Natural killer cell (primary cell): ENCODE results near the gene NCMAP. TPM values are rescaled to one million over a fixed set of nuclear protein-coding genes. Genes with fewer than 3 reads are reported as not detected.

ENCODE experiments used
- ATAC-seq, 3 donors: fragments of 150-1000 bp in 2 of 3; fragments of 200-7000 bp in 1 of 3; cut with Tn5 transposase; 1 replicate in 1 of 3; 2 replicates in 2 of 3; pipeline ENCODE4 v1.10.0; 2021; ENCODE audit warnings: mild to moderate bottlenecking in 2 of 3, moderate library complexity in 2 of 3
- DNase-seq, 2 donors: peaks; one replicate each; pipeline versions ENCODE4 v3.0.0 to v3.0.0-alpha.2; 2013 to 2021; ENCODE audit warnings: mixed read lengths in 1 of 2
- H3K27ac ChIP-seq: one replicate; pipeline ENCODE4 v1.5.1; 2013; ENCODE audit warnings: mild to moderate bottlenecking, low read length
- H3K27me3 ChIP-seq: one replicate; pipeline ENCODE4 v1.6.1; 2013; ENCODE audit warnings: low read length; ENCODE audit not compliant: control insufficient read depth, insufficient read depth
- H3K36me3 ChIP-seq: one replicate; pipeline ENCODE4 v1.6.1; 2013; ENCODE audit warnings: low read length; ENCODE audit not compliant: control insufficient read depth, insufficient read depth
- H3K4me1 ChIP-seq: one replicate; pipeline ENCODE4 v1.6.1; 2013; ENCODE audit warnings: low read length; ENCODE audit not compliant: control insufficient read depth, insufficient read depth
- H3K4me3 ChIP-seq: one replicate; pipeline ENCODE4 v1.5.1; 2013; ENCODE audit warnings: low read length
- H3K9me3 ChIP-seq: one replicate; pipeline ENCODE4 v1.6.1; 2013; ENCODE audit warnings: low read length; ENCODE audit not compliant: control insufficient read depth, insufficient read depth
- H3K27ac Mint-ChIP-seq, 2 donors: one replicate each; pipeline ENCODE4 v1.8.0; 2022; ENCODE audit warnings: mild to moderate bottlenecking in 2 of 2, mixed read lengths in 2 of 2, moderate library complexity in 1 of 2
- H3K27me3 Mint-ChIP-seq, 2 donors: one replicate each; pipeline ENCODE4 v1.8.0; 2022; ENCODE audit warnings: low read depth in 2 of 2, mixed read lengths in 2 of 2
- H3K36me3 Mint-ChIP-seq: one replicate; pipeline ENCODE4 v1.8.0; 2022; ENCODE audit warnings: mixed read lengths
- H3K4me1 Mint-ChIP-seq, 2 donors: one replicate each; pipeline ENCODE4 v1.8.0; 2022; ENCODE audit warnings: mixed read lengths in 2 of 2
- H3K4me3 Mint-ChIP-seq: one replicate; pipeline ENCODE4 v1.8.0; 2022; ENCODE audit warnings: mild to moderate bottlenecking, moderate library complexity, mixed read lengths
- H3K9me3 Mint-ChIP-seq, 2 donors: one replicate each; pipeline ENCODE4 v1.8.0; 2022; ENCODE audit warnings: mixed read lengths in 2 of 2
- CTCF ChIP-seq: fragments of 200-600 bp; IDR thresholded peaks from one replicate; pipeline ENCODE4 v1.8.0; 2022; ENCODE audit warnings: antibody characterized with exemption
- WGBS: methylation state at CpG from one replicate; pipeline ENCODE4 v1.1.7; 2013; ENCODE audit warnings: missing lambda C conversion rate; ENCODE audit not compliant: insufficient coverage; 5-methylcytosine and 5-hydroxymethylcytosine counted together
- intact Hi-C: fragments of 100-400 bp; cut with micrococcal nuclease; formaldehyde crosslinking; loops from one replicate; pipeline ENCODE4 v1.14.2; 2022
- total RNA-seq, 4 donors: library from RNA; stranded (reverse); fragments of 120-200 nt in 1 of 4; gene quantifications; one replicate each; pipeline versions ENCODE4 v1.2.3 to v1.2.4, GENCODE V29; 2013 to 2022

NCMAP gene
- total RNA-seq, 3 donors from 2014 or later (not counting 1 experiment from before 2014, with no cell fraction given): not detected

- H3K36me3 Mint-ChIP-seq: no peaks in the 10 kb centered on the region
- TF ChIP-seq CTCF: no peak
- no peak for DNase-seq
- Histone ChIP-seq H3K27me3 (no peaks in the 10 kb centered on the region), H3K27ac (no peak overlapping the region), H3K4me3 (no peak overlapping the region), H3K36me3 (no peaks in the 10 kb centered on the region), H3K9me3 (no peaks in the 10 kb centered on the region), H3K4me1 (peaks cover 19% of the 10 kb centered on the region)
- H3K27ac Mint-ChIP-seq: no peak overlapping the region
- 99% methylated on average over 7 of the region's 7 CpGs for WGBS
- H3K4me1 Mint-ChIP-seq: peaks cover 30 to 33% of the 10 kb centered on the region in 2 donors
- H3K9me3 Mint-ChIP-seq: no peaks in the 10 kb centered on the region
- H3K4me3 Mint-ChIP-seq: peak overlapping the region; percentile 97
- ATAC-seq: no peak
- intact Hi-C loops: loop anchor here (5.0 kb wide), 1 partner anchor 223 kb away; the partner anchor contains the start of gene NIPAL3
- peaks cover 0 to 6% of the 10 kb centered on the region in 2 donors for H3K27me3 Mint-ChIP-seq
These were observed 84.4 kb downstream of the NCMAP start for GRCh38 chr1:24640288-24640687.

- H3K4me1 ChIP-seq: peaks cover 19% of the 10 kb centered on the region
- peak overlapping the region; percentile 97 for H3K4me3 Mint-ChIP-seq
- H3K9me3 Mint-ChIP-seq: no peaks in the 10 kb centered on the region
- TF ChIP-seq CTCF: no peak
- H3K27ac ChIP-seq: peak overlapping the region; percentile 100
- peak; percentile 18 to 51 for DNase-seq
- intact Hi-C loops: loop anchor here (2.0 to 5.0 kb wide), 2 partner anchors 224 to 605 kb away; partner anchors contain the start of genes NIPAL3 and RSRP1
- no peak for ATAC-seq
- WGBS: 6% methylated on average over 23 of the region's 24 CpGs
- peaks cover 12% of the 10 kb centered on the region for H3K36me3 ChIP-seq
- peaks cover 38 to 42% of the 10 kb centered on the region in 2 donors for H3K4me1 Mint-ChIP-seq
- no peaks in the 10 kb centered on the region for H3K27me3 ChIP-seq
- peak overlapping the region; percentile 96 to 98 for H3K27ac Mint-ChIP-seq
- no peaks in the 10 kb centered on the region for H3K9me3 ChIP-seq
- H3K36me3 Mint-ChIP-seq: peaks cover 3% of the 10 kb centered on the region
- no peaks in the 10 kb centered on the region for H3K27me3 Mint-ChIP-seq
- peak overlapping the region; percentile 93 for H3K4me3 ChIP-seq
These were observed 85.8 kb downstream of the NCMAP start for GRCh38 chr1:24641646-24642151.

GRCh38 chr1:24642481-24643362 is 86.8 kb downstream of the NCMAP start, which contains the start of gene SRRM1:
SRRM1 (plus strand) TSS chr1:24643302; CDS start chr1:24643327, 25 bp downstream.
- H3K4me1 ChIP-seq: peaks cover 19% of the 10 kb centered on the region
- peaks cover 9% of the 10 kb centered on the region for H3K36me3 Mint-ChIP-seq
- no peak for TF ChIP-seq CTCF
- H3K4me3 ChIP-seq: peak within 1 kb of the TSS; percentile 98
- intact Hi-C loops: loop anchor here (2.0 to 5.0 kb wide), 2 partner anchors 225 to 604 kb away; partner anchors contain the start of genes NIPAL3 and RSRP1
- H3K27ac ChIP-seq: peak within 1 kb of the TSS; percentile 100
- no peaks in the 10 kb centered on the region for H3K27me3 ChIP-seq
- peaks cover 44 to 49% of the 10 kb centered on the region in 2 donors for H3K4me1 Mint-ChIP-seq
- H3K9me3 Mint-ChIP-seq: no peaks in the 10 kb centered on the region
- DNase-seq (peak; percentile 96 to 100), ATAC-seq (peak; percentile 86 to 96 (median 87))
- no peaks in the 10 kb centered on the region for H3K27me3 Mint-ChIP-seq
- peaks cover 22% of the 10 kb centered on the region for H3K36me3 ChIP-seq
- WGBS: under 1% methylated on average over 95 of the region's 95 CpGs
- H3K4me3 Mint-ChIP-seq: peak within 1 kb of the TSS; percentile 97
- H3K9me3 ChIP-seq: no peaks in the 10 kb centered on the region
- H3K27ac Mint-ChIP-seq: peak within 1 kb of the TSS; percentile 96 to 98
